GM23248 (cell line): Measurements from ENCODE around the gene STAT1. TPM values are rescaled to one million over a fixed set of nuclear protein-coding genes. Genes with fewer than 3 reads are reported as not detected.

Experiments
- DNase-seq: peaks from one replicate; pipeline ENCODE4 v3.0.0-alpha.2; 2015
- H2AFZ ChIP-seq: fragments of 200-600 bp; sonication (generic); 2 replicates; pipeline ENCODE4 v1.6.1; 2016; ENCODE audit warnings: antibody characterized with exemption
- H3F3A ChIP-seq: fragments of 200-600 bp; sonication (generic); 2 replicates; pipeline ENCODE4 v1.6.1; 2016; ENCODE audit warnings: mild to moderate bottlenecking, antibody characterized with exemption, mixed run types; ENCODE audit not compliant: insufficient read depth
- H3K27ac ChIP-seq: fragments of 200-600 bp; sonication (generic); 2 replicates; pipeline ENCODE4 v1.5.1; 2016; ENCODE audit warnings: mild to moderate bottlenecking
- H3K27me3 ChIP-seq: fragments of 200-600 bp; sonication (generic); replicated peaks from 2 replicates; pipeline ENCODE4 v1.6.1; 2016; ENCODE audit warnings: mild to moderate bottlenecking; ENCODE audit not compliant: insufficient read depth
- H3K36me3 ChIP-seq: fragments of 200-600 bp; sonication (generic); 2 replicates; pipeline ENCODE4 v1.6.1; 2016; ENCODE audit warnings: low read depth, mild to moderate bottlenecking
- H3K4me1 ChIP-seq: fragments of 200-600 bp; sonication (generic); 2 replicates; pipeline ENCODE4 v1.6.1; 2016; ENCODE audit warnings: mild to moderate bottlenecking; ENCODE audit not compliant: insufficient read depth
- H3K4me2 ChIP-seq: fragments of 200-600 bp; sonication (generic); one replicate; pipeline ENCODE4 v1.6.1; 2016; ENCODE audit warnings: mild to moderate bottlenecking; ENCODE audit not compliant: unreplicated experiment
- H3K4me3 ChIP-seq: fragments of 200-600 bp; sonication (generic); 2 replicates; pipeline ENCODE4 v1.5.1; 2016; ENCODE audit warnings: mild to moderate bottlenecking
- H3K79me2 ChIP-seq: fragments of 200-600 bp; sonication (generic); 2 replicates; pipeline ENCODE4 v1.6.1; 2016; ENCODE audit warnings: mild to moderate bottlenecking; ENCODE audit not compliant: insufficient read depth
- H3K9ac ChIP-seq: fragments of 200-600 bp; sonication (generic); 2 replicates; pipeline ENCODE4 v1.6.1; 2016; ENCODE audit warnings: mild to moderate bottlenecking
- H3K9me2 ChIP-seq: fragments of 200-600 bp; sonication (generic); 2 replicates; pipeline ENCODE4 v1.6.1; 2016; ENCODE audit warnings: mixed run types, mild to moderate bottlenecking, moderate library complexity; ENCODE audit not compliant: insufficient read depth
- H3K9me3 ChIP-seq: fragments of 200-600 bp; sonication (generic); one replicate; pipeline ENCODE4 v1.6.1; 2017; ENCODE audit warnings: low read depth
- H4K20me1 ChIP-seq: fragments of 200-600 bp; sonication (generic); 2 replicates; pipeline ENCODE4 v1.6.0; 2016; ENCODE audit not compliant: insufficient read depth
- EZH2 ChIP-seq: fragments of 200-600 bp; sonication (generic); IDR thresholded peaks from 2 replicates; pipeline ENCODE4 v1.6.1; 2018; ENCODE audit warnings: antibody characterized with exemption, mild to moderate bottlenecking; ENCODE audit not compliant: insufficient read depth, poor library complexity, severe bottlenecking
- EZH2phosphoT487 ChIP-seq: fragments of 200-600 bp; sonication (generic); IDR thresholded peaks from 2 replicates; pipeline ENCODE4 v1.6.1; 2018; ENCODE audit warnings: antibody characterized with exemption, moderate library complexity, mild to moderate bottlenecking, low read depth; ENCODE audit not compliant: insufficient read depth
- WGBS, 2 experiments: methylation state at CpG; one replicate each; pipeline ENCODE4 v1.1.6; 2015 to 2017; ENCODE audit warnings: low lambda C conversion rate in 2 of 2, low coverage in 1 of 2; ENCODE audit errors: missing lambda C conversion rate in 2 of 2; 5-methylcytosine and 5-hydroxymethylcytosine counted together
- in situ Hi-C: fragments of 300-500 bp; cut with MboI; formaldehyde crosslinking; loops from 2 replicates; pipeline ENCODE4 v1.15.0; 2020
- polyA plus RNA-seq: library from polyadenylated mRNA; unstranded; fragments of >200 nt; fragmentation: Nextera tagmentation; extraction: Ambion mirVana; gene quantifications from 2 replicates; pipeline ENCODE4 v1.2.1, GENCODE V29; 2016
- total RNA-seq: library from RNA; depleted of rRNA; stranded (reverse); fragments of >200 nt; shearing (Covaris generic); gene quantifications from 2 replicates; pipeline ENCODE4 v1.2.3, GENCODE V29; 2014; rRNA removed

STAT1 gene
- total RNA-seq (227 and 232 TPM in 2 replicates), polyA plus RNA-seq (237 and 238 TPM in 2 replicates)

- Histone ChIP-seq H2AFZ (peak within 1 kb of the TSS; percentile 74), H3K4me2 (peak within 1 kb of the TSS; percentile 91), H3K4me3 (peak within 1 kb of the TSS; percentile 83), H4K20me1 (no peaks in the 10 kb centered on the region; the same call in 1 of the 2 replicates), H3K9me3 (no peaks in the 10 kb centered on the region), H3K27me3 (no peaks in the 10 kb centered on the region), H3K4me1 (peaks cover 42% of the 10 kb centered on the region), H3K79me2 (peaks cover 48% of the 10 kb centered on the region), H3K9ac (peak within 1 kb of the TSS; percentile 80), H3F3A (peaks cover 24% of the 10 kb centered on the region; the same call in 1 of the 2 replicates), H3K27ac (peak within 1 kb of the TSS; percentile 90), H3K36me3 (peaks cover 18% of the 10 kb centered on the region), H3K9me2 (no peaks in the 10 kb centered on the region)
- WGBS, 2 experiments, result 1% methylated on average over 59 of the region's 68 CpGs
- in situ Hi-C loops, result no loop called here
- DNase-seq, result peak; percentile 97
- TF ChIP-seq EZH2, result no peak
- TF ChIP-seq EZH2phosphoT487, result no peak
These were observed at the start of gene STAT1 for GRCh38 chr2:191013932-191014652. Gene STAT1 (minus strand): TSS chr2:191014171. CDS start chr2:191010003, 4,168 bp downstream.

DNA sequence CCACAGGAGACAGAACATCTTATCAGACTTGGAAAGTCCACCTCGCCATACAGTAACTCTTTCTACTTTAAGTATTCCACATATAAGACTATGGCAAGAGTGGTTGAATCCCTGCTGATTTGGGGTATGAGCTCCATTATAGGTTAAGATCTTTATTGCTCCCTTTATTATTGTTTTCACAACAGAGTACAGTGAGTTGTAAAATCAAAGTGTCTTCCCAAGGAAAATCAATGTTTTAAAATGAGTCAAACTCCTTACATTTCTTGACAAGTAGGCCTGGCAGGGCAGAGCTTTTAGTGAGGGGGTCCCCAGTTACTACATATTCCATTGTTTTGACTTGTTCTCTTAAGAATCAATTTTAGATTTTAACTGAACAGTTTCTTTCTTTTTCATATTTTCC lies 49.6 kb upstream of the STAT1 start:
- Histone ChIP-seq H3K9ac (no peak overlapping the region), H2AFZ (no peak overlapping the region), H3K27ac (no peak overlapping the region), H4K20me1 (no peaks in the 10 kb centered on the region), H3K4me2 (no peak overlapping the region), H3K9me3 (no peaks in the 10 kb centered on the region), H3K27me3 (no peaks in the 10 kb centered on the region), H3K9me2 (no peaks in the 10 kb centered on the region), H3K4me3 (no peak overlapping the region), H3F3A (0 out of 2 replicates have a peak, but pooled peaks cover 4% of the 10 kb centered on the region), H3K36me3 (no peaks in the 10 kb centered on the region), H3K4me1 (peaks cover 10% of the 10 kb centered on the region), H3K79me2 (no peaks in the 10 kb centered on the region)
- in situ Hi-C loops, result loop anchor here (10.0 kb wide), 1 partner anchor 441 kb away; no protein-coding TSS in a partner anchor
- TF ChIP-seq EZH2, result no peak
- no peak for TF ChIP-seq EZH2phosphoT487
- DNase-seq, result no peak
- WGBS, 2 experiments, result 100% methylated on average over 1 of the region's 1 CpG

DNA sequence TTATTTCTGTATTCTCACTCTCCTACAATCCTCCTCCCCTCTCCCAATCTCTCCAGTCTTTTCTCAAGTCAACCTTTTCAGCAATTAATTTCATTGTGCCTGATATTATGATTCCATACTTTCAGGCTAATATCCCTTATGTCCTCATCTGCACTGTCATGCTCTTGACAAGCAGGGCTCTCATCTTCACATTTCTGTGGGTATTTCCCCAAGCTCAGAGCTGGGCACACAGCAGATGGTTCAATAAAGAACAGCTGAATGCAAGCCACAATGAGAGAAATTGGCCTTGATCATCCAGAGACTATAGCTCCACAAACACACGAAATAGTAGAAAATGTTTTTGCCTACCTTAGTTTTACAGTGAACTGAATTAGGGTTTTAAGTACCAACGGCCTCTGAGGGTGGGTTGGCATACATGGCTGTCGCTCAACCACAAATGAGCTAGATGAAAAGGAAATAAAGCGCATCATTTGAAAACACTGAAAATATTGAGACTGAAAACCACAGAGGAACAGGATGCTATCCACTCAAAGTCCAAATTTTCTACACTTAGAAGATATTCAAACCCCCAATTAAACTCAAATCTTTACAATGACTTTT lies 47.5 kb upstream of the STAT1 start:
- in situ Hi-C loops, result loop anchor here (10.0 kb wide), 1 partner anchor 443 kb away; no protein-coding TSS in a partner anchor
- H3K4me3 ChIP-seq, result no peak overlapping the region
- peaks cover 9% of the 10 kb centered on the region for H3K4me1 ChIP-seq
- no peak overlapping the region for H2AFZ ChIP-seq
- no peaks in the 10 kb centered on the region for H3K27me3 ChIP-seq
- no peaks in the 10 kb centered on the region for H3K36me3 ChIP-seq
- no peak for TF ChIP-seq EZH2
- no peak for TF ChIP-seq EZH2phosphoT487
- H3K27ac ChIP-seq, result no peak overlapping the region
- no peaks in the 10 kb centered on the region for H3K9me2 ChIP-seq
- H3K9me3 ChIP-seq, result no peaks in the 10 kb centered on the region
- H3K79me2 ChIP-seq, result no peaks in the 10 kb centered on the region
- 0 out of 2 replicates have a peak, but pooled peaks cover 4% of the 10 kb centered on the region for H3F3A ChIP-seq
- H4K20me1 ChIP-seq, result no peaks in the 10 kb centered on the region
- no peak overlapping the region for H3K4me2 ChIP-seq
- no peak overlapping the region for H3K9ac ChIP-seq
- 90% methylated on average over 4 of the region's 4 CpGs for WGBS, 2 experiments
- DNase-seq, result no peak

DNA sequence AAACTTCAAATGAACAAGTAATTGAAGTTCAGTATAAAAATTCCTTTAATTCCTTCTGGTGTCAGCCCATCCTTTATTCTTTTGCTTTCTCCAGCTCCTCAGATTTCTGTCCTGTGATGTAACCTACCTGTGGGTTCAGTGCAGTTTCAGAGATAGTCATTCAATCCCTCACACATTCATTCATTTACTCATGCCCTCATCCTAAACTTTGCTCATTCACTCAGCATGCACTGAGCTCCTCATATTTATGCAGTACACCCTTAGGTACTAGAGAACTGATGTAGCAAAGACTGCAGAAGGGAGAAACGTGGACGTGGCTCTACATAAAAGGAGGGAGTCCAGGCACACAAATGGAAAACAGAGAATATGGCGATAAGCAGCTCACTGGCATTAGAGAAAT lies 45.3 kb upstream of the STAT1 start:
- H3K4me1 ChIP-seq, result no peaks in the 10 kb centered on the region
- H3K4me2 ChIP-seq, result no peak overlapping the region
- H3K27me3 ChIP-seq, result no peaks in the 10 kb centered on the region
- in situ Hi-C loops, result loop anchor here (10.0 kb wide), 1 partner anchor 95 kb away; the partner anchor contains the start of gene STAT4
- no peaks in the 10 kb centered on the region for H3K36me3 ChIP-seq
- H4K20me1 ChIP-seq, result no peaks in the 10 kb centered on the region
- WGBS, 2 experiments, result 85 to 91% methylated on average over 3 of the region's 3 CpGs
- H2AFZ ChIP-seq, result peak overlapping the region; percentile 8; the same call in 1 of the 2 replicates
- no peak for DNase-seq
- H3K27ac ChIP-seq, result no peak overlapping the region
- no peaks in the 10 kb centered on the region for H3F3A ChIP-seq
- no peaks in the 10 kb centered on the region for H3K9me2 ChIP-seq
- H3K9me3 ChIP-seq, result no peaks in the 10 kb centered on the region
- H3K9ac ChIP-seq, result no peak overlapping the region
- no peaks in the 10 kb centered on the region for H3K79me2 ChIP-seq
- no peak for TF ChIP-seq EZH2phosphoT487
- TF ChIP-seq EZH2, result no peak
- no peak overlapping the region for H3K4me3 ChIP-seq
